ENCODE measurements around the gene KIAA1328.

Gene KIAA1328

GRCh38 chr18:37160038-37160820 lies 331.3 kb downstream of the KIAA1328 start:
- Histone ChIP-seq H3K27me3 (ENCODE audit: low read length) (no peaks in the 10 kb centered on the region), H3K4me3 (ENCODE audit: insufficient read depth, low read length, poor library complexity, severe bottlenecking) (no peak overlapping the region), H3K27ac (ENCODE audit: low read depth, low read length) (no peak overlapping the region), H3K4me2 (ENCODE audit: low read depth, low read length, poor library complexity, severe bottlenecking) (no peak overlapping the region), H3F3A (ENCODE audit: insufficient read depth) (no peaks in the 10 kb centered on the region), H3K79me2 (ENCODE audit: insufficient read depth, low read length) (no peaks in the 10 kb centered on the region), H3K9me2 (replicated peaks; ENCODE audit: insufficient read depth, low read length) (no peaks in the 10 kb centered on the region), H3K9me3 (ENCODE audit: insufficient read depth, low read length) (no peaks in the 10 kb centered on the region), H4K20me1 (ENCODE audit: low read depth, low read length) (no peaks in the 10 kb centered on the region), H3K36me3 (ENCODE audit: low read length) (no peaks in the 10 kb centered on the region), H2AFZ (ENCODE audit: low read depth, low read length, severe bottlenecking) (no peak overlapping the region), H3K9ac (ENCODE audit: low read length) (no peak overlapping the region)
- TF ChIP-seq EZH2phosphoT487 (conservative IDR thresholded peaks at IDR 0.05; ENCODE audit: low read length) (no peak), CTCF (IDR thresholded peaks at IDR 0.05; ENCODE audit: insufficient read depth, low read length, poor library complexity, severe bottlenecking) (no peak)

- Histone ChIP-seq H3K4me3 (ENCODE audit: insufficient read depth, low read length, poor library complexity, severe bottlenecking) (no peak overlapping the region), H3K36me3 (ENCODE audit: low read length) (no peaks in the 10 kb centered on the region), H3K9ac (ENCODE audit: low read length) (no peak overlapping the region), H3K27ac (ENCODE audit: low read depth, low read length) (no peak overlapping the region), H4K20me1 (ENCODE audit: low read depth, low read length) (no peaks in the 10 kb centered on the region), H3K9me3 (ENCODE audit: insufficient read depth, low read length) (no peaks in the 10 kb centered on the region), H3F3A (ENCODE audit: insufficient read depth) (no peaks in the 10 kb centered on the region), H3K9me2 (replicated peaks; ENCODE audit: insufficient read depth, low read length) (no peaks in the 10 kb centered on the region), H3K27me3 (ENCODE audit: low read length) (no peaks in the 10 kb centered on the region), H3K79me2 (ENCODE audit: insufficient read depth, low read length) (no peaks in the 10 kb centered on the region), H3K4me2 (ENCODE audit: low read depth, low read length, poor library complexity, severe bottlenecking) (no peak overlapping the region), H2AFZ (ENCODE audit: low read depth, low read length, severe bottlenecking) (no peak overlapping the region)
- TF ChIP-seq EZH2phosphoT487 (conservative IDR thresholded peaks at IDR 0.05; ENCODE audit: low read length) (no peak), CTCF (IDR thresholded peaks at IDR 0.05; ENCODE audit: insufficient read depth, low read length, poor library complexity, severe bottlenecking) (no peak)
These were observed 332.6 kb downstream of the KIAA1328 start for GRCh38 chr18:37161491-37161890.

GRCh38 chr18:37162551-37162950 lies 333.6 kb downstream of the KIAA1328 start:
- no peaks in the 10 kb centered on the region for H4K20me1 ChIP-seq (ENCODE audit: low read depth, low read length)
- H3K27ac ChIP-seq (ENCODE audit: low read depth, low read length): no peak overlapping the region
- no peak overlapping the region for H3K9ac ChIP-seq (ENCODE audit: low read length)
- H3K36me3 ChIP-seq (ENCODE audit: low read length): no peaks in the 10 kb centered on the region
- no peak overlapping the region for H2AFZ ChIP-seq (ENCODE audit: low read depth, low read length, severe bottlenecking)
- no peaks in the 10 kb centered on the region for H3K79me2 ChIP-seq (ENCODE audit: insufficient read depth, low read length)
- H3K4me3 ChIP-seq (ENCODE audit: insufficient read depth, low read length, poor library complexity, severe bottlenecking): no peak overlapping the region
- H3K27me3 ChIP-seq (ENCODE audit: low read length): no peaks in the 10 kb centered on the region
- no peaks in the 10 kb centered on the region for H3K9me3 ChIP-seq (ENCODE audit: insufficient read depth, low read length)
- H3K9me2 ChIP-seq (replicated peaks; ENCODE audit: insufficient read depth, low read length): no peaks in the 10 kb centered on the region
- no peak for TF ChIP-seq EZH2phosphoT487 (conservative IDR thresholded peaks at IDR 0.05; ENCODE audit: low read length)
- no peak for TF ChIP-seq CTCF (IDR thresholded peaks at IDR 0.05; ENCODE audit: insufficient read depth, low read length, poor library complexity, severe bottlenecking)
- no peaks in the 10 kb centered on the region for H3F3A ChIP-seq (ENCODE audit: insufficient read depth)
- no peak overlapping the region for H3K4me2 ChIP-seq (ENCODE audit: low read depth, low read length, poor library complexity, severe bottlenecking)
